ENCODE results near the gene SOX6. TPM values are rescaled to one million over a fixed set of nuclear protein-coding genes. Genes with fewer than 3 reads are reported as not detected.
"Not testable (repeated sequence)": the region's sequence is repeated elsewhere in the genome, so short reads cannot be mapped to it uniquely, and the experiment has no call there.

The SOX6 gene
- total RNA-seq, 6 donors from 2014 or later: 2.9 to 21.0 (median 4.9) TPM

- H3K27me3 ChIP-seq: no peaks in the 10 kb centered on the region
- H3K4me3 ChIP-seq: no peak overlapping the region
- H3K4me1 ChIP-seq: peaks cover 0 to 7% (median 3%) of the 10 kb centered on the region in 4 donors
- no peak for DNase-seq
- WGBS, 2 donors: 48 to 56% methylated on average over 8 of the region's 8 CpGs
- H3K27ac ChIP-seq: peak overlapping the region in 1 of 4 donors; percentile 27
- no peak for TF ChIP-seq POLR2AphosphoS5 (IDR thresholded peaks at IDR 0.05)
- TF ChIP-seq POLR2A (IDR thresholded peaks at IDR 0.05): no peak
- no peak for TF ChIP-seq CTCF (IDR thresholded peaks at IDR 0.05)
- no peak for TF ChIP-seq EP300 (IDR thresholded peaks at IDR 0.05)
- no peak for ATAC-seq (ENCODE audit: low FRiP score in 2 of 2)
- no peaks in the 10 kb centered on the region for H3K36me3 ChIP-seq
- no peaks in the 10 kb centered on the region for H3K9me3 ChIP-seq
Measured at GRCh38 chr11:16148301-16148931, 207.9 kb downstream of the SOX6 start.

DNA sequence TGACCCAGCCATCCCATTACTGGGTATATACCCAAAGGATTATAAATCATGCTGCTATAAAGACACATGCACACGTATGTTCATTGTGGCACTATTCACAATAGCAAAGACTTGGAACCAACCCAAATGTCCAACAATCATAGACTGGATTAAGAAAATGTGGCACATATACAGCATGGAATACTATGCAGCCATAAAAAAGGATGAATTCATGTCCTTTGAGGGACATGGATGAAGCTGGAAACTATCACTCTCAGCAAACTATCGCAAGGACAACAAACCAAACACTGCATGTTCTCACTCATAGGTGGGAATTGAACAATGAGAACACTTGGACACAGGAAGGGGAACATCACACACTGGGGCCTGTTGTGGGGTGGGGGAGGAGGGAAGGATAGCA lies 209.4 kb downstream of the SOX6 start:
- not testable (repeated sequence) for DNase-seq; ATAC-seq (ENCODE audit: low FRiP score in 2 of 2); H3K27ac ChIP-seq; H3K36me3 ChIP-seq; H3K27me3 ChIP-seq; H3K4me1 ChIP-seq; H3K4me3 ChIP-seq; H3K9me3 ChIP-seq
- 86 to 94% methylated on average over 2 of the region's 2 CpGs for WGBS, 2 donors

DNA sequence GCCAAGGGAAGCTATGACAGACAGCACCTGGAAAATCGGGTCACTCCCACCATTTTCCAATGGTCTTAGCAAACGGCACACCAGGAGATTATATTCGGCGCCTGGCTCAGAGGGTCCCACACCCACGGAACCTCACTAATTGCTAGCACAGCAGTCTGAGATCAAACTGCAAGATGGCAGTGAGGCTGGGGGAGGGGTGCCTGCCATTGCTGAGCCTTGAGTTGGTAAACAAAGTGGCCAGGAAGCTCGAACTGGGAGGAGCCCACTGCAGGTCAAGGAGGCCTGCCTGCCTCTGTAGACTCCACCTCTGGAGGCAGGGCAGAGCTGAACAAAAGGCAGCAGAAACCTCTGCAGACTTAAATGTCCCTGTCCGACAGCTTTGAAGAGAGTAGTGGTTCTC lies 214.7 kb downstream of the SOX6 start:
- not testable (repeated sequence) for H3K9me3 ChIP-seq; H3K36me3 ChIP-seq; H3K27me3 ChIP-seq; H3K4me3 ChIP-seq; ATAC-seq (ENCODE audit: low FRiP score in 2 of 2); DNase-seq; H3K27ac ChIP-seq; H3K4me1 ChIP-seq
- 61 to 84% methylated on average over 2 to 7 of the region's 7 CpGs for WGBS, 2 donors

GRCh38 chr11:16141162-16141561 lies 215.2 kb downstream of the SOX6 start:
- H3K4me1 ChIP-seq; H3K9me3 ChIP-seq; H3K4me3 ChIP-seq; H3K36me3 ChIP-seq; ATAC-seq (ENCODE audit: low FRiP score in 2 of 2); H3K27ac ChIP-seq; H3K27me3 ChIP-seq; DNase-seq: not testable (repeated sequence)
- 96 to 97% methylated on average over 8 of the region's 8 CpGs for WGBS, 2 donors

DNA sequence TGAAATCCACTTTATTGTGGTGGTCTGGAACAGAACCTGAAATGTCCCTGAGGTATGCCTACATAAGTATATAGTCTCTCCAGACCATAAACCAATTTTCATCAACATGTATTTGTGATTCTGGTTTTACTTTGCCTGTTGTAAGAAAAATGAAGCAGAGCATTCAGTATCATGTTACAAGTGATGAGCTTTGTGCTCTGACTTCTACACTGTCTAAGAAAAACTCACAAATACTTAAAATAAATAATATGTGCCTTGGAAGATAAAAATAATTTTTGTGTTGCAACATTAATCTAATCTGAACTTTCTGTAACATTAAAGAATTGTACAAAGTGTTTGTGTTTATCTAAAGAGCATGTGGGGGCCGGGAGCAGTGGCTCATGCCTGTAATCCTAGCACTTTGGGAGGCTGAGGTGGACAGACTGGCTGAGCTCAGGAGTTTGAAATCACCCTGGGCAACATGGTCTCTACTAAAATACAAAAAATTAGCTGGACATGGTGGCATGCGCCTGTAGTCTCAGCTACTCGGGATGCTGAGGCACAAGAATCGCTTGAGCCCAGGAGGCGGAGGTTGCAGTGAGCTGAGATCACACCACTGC lies 219.5 kb downstream of the SOX6 start:
- Histone ChIP-seq H3K27ac (no peak overlapping the region), H3K36me3 (no peaks in the 10 kb centered on the region), H3K4me3 (no peak overlapping the region), H3K27me3 (no peaks in the 10 kb centered on the region), H3K9me3 (peaks cover 0 to 4% (median 0%) of the 10 kb centered on the region in 4 donors), H3K4me1 (no peaks in the 10 kb centered on the region)
- WGBS, 2 donors: 74 to 94% methylated on average over 5 of the region's 5 CpGs
- TF ChIP-seq POLR2A (IDR thresholded peaks at IDR 0.05) (no peak), EP300 (IDR thresholded peaks at IDR 0.05) (no peak), POLR2AphosphoS5 (IDR thresholded peaks at IDR 0.05) (no peak), CTCF (IDR thresholded peaks at IDR 0.05) (no peak)
- no peak for ATAC-seq (ENCODE audit: low FRiP score in 2 of 2)
- DNase-seq: no peak

- Histone ChIP-seq H3K27ac (no peak overlapping the region), H3K9me3 (peaks cover 0 to 4% (median 0%) of the 10 kb centered on the region in 4 donors), H3K27me3 (no peaks in the 10 kb centered on the region), H3K4me3 (no peak overlapping the region), H3K36me3 (no peaks in the 10 kb centered on the region), H3K4me1 (no peaks in the 10 kb centered on the region)
- DNase-seq: no peak
- ATAC-seq (ENCODE audit: low FRiP score in 2 of 2): no peak
- TF ChIP-seq POLR2AphosphoS5 (IDR thresholded peaks at IDR 0.05): no peak
- no peak for TF ChIP-seq EP300 (IDR thresholded peaks at IDR 0.05)
- TF ChIP-seq CTCF (IDR thresholded peaks at IDR 0.05): no peak
- TF ChIP-seq POLR2A (IDR thresholded peaks at IDR 0.05): no peak
- WGBS, 2 donors: 82 to 89% methylated on average over 3 of the region's 3 CpGs
Measured at GRCh38 chr11:16133867-16134266, 222.5 kb downstream of the SOX6 start.
